ENCODE results near the gene PHEX. TPM values are rescaled to one million over a fixed set of nuclear protein-coding genes. Genes with fewer than 3 reads are reported as not detected.

Gene PHEX
- total RNA-seq, 1 donor from 2014 or later: 0.96 TPM

DNA sequence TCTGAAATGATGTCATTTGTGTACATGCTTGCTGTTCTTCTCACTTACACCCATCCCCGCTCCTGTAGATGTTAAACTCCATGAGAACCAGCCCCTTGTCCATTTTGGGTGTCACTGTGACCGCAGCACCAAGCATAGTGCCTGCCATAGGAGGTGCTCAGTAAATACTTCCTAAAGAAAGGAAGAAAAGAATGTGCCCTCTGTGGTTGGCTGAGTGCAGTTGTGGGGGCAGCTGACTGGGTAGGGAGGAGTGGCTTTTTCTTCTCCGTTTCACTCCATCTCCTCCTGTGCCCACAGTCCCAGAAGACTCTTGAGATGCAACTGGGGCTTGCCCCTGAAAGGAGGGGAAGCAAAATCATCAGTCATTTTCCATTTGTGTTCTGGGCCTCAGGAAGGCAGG is 25.5 kb downstream of the PHEX start:
- Mint-ChIP-seq H3K27ac (no peak overlapping the region), H3K4me3 (no peak overlapping the region), H3K9me3 (peaks cover 8% of the 10 kb centered on the region), H3K27me3 (ENCODE audit: low read depth) (no peaks in the 10 kb centered on the region), H3K4me1 (peaks cover 10% of the 10 kb centered on the region), H3K36me3 (no peaks in the 10 kb centered on the region)
- DNase-seq (ENCODE audit: low spot score in 2 of 2, unreplicated experiment in 2 of 2): no peak
- TF ChIP-seq, protein P1, sequence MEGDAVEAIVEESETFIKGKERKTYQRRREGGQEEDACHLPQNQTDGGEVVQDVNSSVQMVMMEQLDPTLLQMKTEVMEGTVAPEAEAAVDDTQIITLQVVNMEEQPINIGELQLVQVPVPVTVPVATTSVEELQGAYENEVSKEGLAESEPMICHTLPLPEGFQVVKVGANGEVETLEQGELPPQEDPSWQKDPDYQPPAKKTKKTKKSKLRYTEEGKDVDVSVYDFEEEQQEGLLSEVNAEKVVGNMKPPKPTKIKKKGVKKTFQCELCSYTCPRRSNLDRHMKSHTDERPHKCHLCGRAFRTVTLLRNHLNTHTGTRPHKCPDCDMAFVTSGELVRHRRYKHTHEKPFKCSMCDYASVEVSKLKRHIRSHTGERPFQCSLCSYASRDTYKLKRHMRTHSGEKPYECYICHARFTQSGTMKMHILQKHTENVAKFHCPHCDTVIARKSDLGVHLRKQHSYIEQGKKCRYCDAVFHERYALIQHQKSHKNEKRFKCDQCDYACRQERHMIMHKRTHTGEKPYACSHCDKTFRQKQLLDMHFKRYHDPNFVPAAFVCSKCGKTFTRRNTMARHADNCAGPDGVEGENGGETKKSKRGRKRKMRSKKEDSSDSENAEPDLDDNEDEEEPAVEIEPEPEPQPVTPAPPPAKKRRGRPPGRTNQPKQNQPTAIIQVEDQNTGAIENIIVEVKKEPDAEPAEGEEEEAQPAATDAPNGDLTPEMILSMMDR (IDR thresholded peaks at IDR 0.05; ENCODE audit: unreplicated experiment): no peak

DNA sequence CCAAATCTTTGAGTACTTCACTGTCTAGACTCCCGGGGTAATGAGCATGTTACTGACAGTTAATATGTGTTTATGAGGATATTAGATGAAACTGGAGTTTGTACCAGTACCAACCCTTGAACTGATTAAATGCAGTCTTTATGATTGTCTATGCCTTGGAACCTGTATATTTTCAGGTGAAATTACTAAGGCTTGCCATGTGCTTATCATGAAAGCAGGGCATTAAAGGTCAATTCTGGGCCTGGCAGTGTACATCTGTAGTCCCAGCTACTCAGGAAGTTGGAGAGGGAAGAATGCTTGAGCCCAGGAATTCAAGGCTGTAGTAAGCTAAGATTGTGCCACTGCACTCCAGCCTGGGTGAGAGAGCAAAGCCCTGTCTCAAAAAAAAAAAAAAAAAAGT is 27.6 kb downstream of the PHEX start:
- H3K27ac Mint-ChIP-seq: no peak overlapping the region
- peaks cover 10% of the 10 kb centered on the region for H3K4me1 Mint-ChIP-seq
- DNase-seq (ENCODE audit: low spot score in 2 of 2, unreplicated experiment in 2 of 2): no peak
- TF ChIP-seq, protein P1 (IDR thresholded peaks at IDR 0.05; ENCODE audit: unreplicated experiment): no peak
- no peaks in the 10 kb centered on the region for H3K36me3 Mint-ChIP-seq
- peaks cover 8% of the 10 kb centered on the region for H3K9me3 Mint-ChIP-seq
- H3K27me3 Mint-ChIP-seq (ENCODE audit: low read depth): no peaks in the 10 kb centered on the region
- no peak overlapping the region for H3K4me3 Mint-ChIP-seq

DNA sequence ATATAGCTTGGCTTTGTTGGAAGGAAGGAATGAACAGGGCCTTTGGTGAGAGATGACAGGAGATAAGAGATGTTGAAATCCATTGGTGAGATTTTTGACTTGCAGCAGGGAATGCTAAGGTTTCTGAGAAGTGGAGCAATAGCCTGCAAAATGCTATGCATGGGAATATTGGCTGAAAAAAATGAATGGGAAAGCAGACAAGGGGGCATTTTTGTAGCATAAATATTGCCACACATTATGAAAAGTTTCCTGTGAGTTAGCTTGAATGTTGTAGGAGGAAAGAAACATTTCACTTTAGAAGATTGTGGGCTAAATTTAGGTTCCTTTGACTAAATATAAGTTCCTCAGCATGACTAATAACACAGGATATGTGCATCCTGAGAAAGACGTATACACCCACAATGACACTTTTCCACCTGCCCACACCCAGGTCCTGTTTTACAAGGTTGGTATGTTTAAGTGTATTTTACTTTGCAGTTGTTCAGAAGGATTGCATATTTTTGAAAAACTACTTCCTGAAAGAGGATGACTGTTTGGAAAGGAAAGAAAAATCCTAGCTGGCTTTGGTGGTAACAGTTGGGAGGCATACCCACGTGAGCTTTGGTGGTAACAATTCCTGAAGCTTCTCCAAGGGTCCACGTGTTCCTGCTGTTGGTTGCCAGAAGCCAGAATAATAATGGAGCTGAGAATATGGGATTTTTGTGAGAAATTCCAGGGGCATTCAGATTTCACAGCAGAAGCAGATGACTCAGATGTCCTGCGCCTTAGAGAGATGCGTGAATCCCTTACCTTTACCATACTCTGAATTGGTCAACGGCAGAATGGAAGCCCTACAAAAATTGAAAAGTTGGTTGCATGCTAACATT is 28.5 kb downstream of the PHEX start:
- peaks cover 10% of the 10 kb centered on the region for H3K4me1 Mint-ChIP-seq
- H3K9me3 Mint-ChIP-seq: peaks cover 9% of the 10 kb centered on the region
- DNase-seq (ENCODE audit: low spot score in 2 of 2, unreplicated experiment in 2 of 2): no peak
- H3K4me3 Mint-ChIP-seq: no peak overlapping the region
- no peaks in the 10 kb centered on the region for H3K36me3 Mint-ChIP-seq
- H3K27ac Mint-ChIP-seq: no peak overlapping the region
- TF ChIP-seq, protein P1 (IDR thresholded peaks at IDR 0.05; ENCODE audit: unreplicated experiment): no peak
- H3K27me3 Mint-ChIP-seq (ENCODE audit: low read depth): no peaks in the 10 kb centered on the region

DNA sequence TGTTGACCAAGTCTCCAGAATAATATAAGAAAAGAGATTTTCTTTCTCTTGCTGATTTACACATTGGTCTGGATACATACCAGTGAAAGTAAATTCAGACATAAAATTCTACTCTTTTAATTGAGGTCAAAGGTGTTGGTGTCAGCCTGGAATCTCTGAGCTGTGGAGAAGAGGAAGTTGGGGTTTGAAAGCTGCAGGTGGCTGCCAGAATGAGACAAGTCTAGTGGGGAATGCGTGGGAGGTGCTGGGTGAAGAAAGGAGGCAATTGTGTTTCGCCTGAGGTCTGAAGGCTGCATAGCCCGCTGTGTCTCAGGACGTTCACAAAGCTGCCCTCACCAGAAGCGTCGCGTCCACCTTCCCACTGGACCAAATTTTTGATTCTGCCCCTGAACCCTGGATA is 31.2 kb downstream of the PHEX start:
- H3K36me3 Mint-ChIP-seq: no peaks in the 10 kb centered on the region
- no peak for DNase-seq (ENCODE audit: low spot score in 2 of 2, unreplicated experiment in 2 of 2)
- H3K4me3 Mint-ChIP-seq: no peak overlapping the region
- H3K9me3 Mint-ChIP-seq: peaks cover 8% of the 10 kb centered on the region
- H3K4me1 Mint-ChIP-seq: peaks cover 10% of the 10 kb centered on the region
- H3K27me3 Mint-ChIP-seq (ENCODE audit: low read depth): no peaks in the 10 kb centered on the region
- H3K27ac Mint-ChIP-seq: no peak overlapping the region
- TF ChIP-seq, protein P1 (IDR thresholded peaks at IDR 0.05; ENCODE audit: unreplicated experiment): no peak

DNA sequence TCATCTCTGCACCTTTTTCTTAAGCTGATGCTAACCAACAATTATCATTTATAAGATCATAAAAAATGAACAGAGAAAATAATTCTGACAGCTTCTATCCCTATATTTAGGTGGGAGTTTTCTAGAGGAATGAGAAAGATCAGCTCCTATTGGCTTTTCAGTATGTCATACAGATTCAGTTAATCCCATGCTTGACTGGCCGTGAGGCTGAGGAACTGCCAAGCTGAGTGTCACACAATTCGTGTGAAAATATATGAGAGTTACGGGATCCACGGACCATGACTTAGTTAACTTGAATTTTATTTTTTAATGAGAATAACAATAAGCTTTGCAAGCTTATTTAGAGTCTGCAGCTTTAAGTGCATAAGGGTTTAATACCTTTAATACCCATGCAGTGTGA is 37.5 kb downstream of the PHEX start:
- Mint-ChIP-seq H3K4me3 (no peak overlapping the region), H3K27me3 (ENCODE audit: low read depth) (no peaks in the 10 kb centered on the region), H3K27ac (no peak overlapping the region), H3K36me3 (no peaks in the 10 kb centered on the region), H3K9me3 (peaks cover 8% of the 10 kb centered on the region), H3K4me1 (peaks cover 11% of the 10 kb centered on the region)
- no peak for DNase-seq (ENCODE audit: low spot score in 2 of 2, unreplicated experiment in 2 of 2)
- TF ChIP-seq, protein P1 (IDR thresholded peaks at IDR 0.05; ENCODE audit: unreplicated experiment): no peak
